CD4-positive, alpha-beta T cell (primary cell): ENCODE measurements around the gene LRRC49. TPM values are rescaled to one million over a fixed set of nuclear protein-coding genes. Genes with fewer than 3 reads are reported as not detected.

Experiments used
- ATAC-seq: fragments of 200-7000 bp; cut with Tn5 transposase; one replicate; pipeline ENCODE4 v1.10.0; 2022; ENCODE audit warnings: mild to moderate bottlenecking; ENCODE audit not compliant: poor library complexity
- CTCF ChIA-PET: fragments of 350-600 bp; sonication (Branson Sonifier 250); formaldehyde crosslinking; loops from one replicate; lab custom pipeline; 2021; ENCODE audit warnings: antibody characterized with exemption, inconsistent platforms; lab: Charles Lee
- POLR2A ChIA-PET: fragments of 350-600 bp; sonication (Branson Sonifier 250); formaldehyde crosslinking; loops from one replicate; lab custom pipeline; 2021; ENCODE audit warnings: antibody characterized with exemption, inconsistent platforms; lab: Charles Lee
- DNase-seq, 14 experiments: peaks; one replicate each; pipeline ENCODE4 v3.0.0-alpha.2; 2013 to 2020; ENCODE audit warnings: mixed read lengths in 2 of 14
- H3K27ac ChIP-seq, 2 donors: one replicate each; pipeline versions ENCODE4 v1.5.1 to v1.7.0; 2013; ENCODE audit warnings: low read length in 2 of 2, low read depth in 1 of 2, mild to moderate bottlenecking in 1 of 2
- H3K27me3 ChIP-seq, 2 experiments: 1 replicate in 1 of 2; 2 replicates in 1 of 2; pipeline versions ENCODE4 v1.6.1 to v1.7.0; 2013; ENCODE audit warnings: low read length in 2 of 2, control low read depth in 1 of 2, mild to moderate bottlenecking in 1 of 2, moderate library complexity in 1 of 2; ENCODE audit not compliant: insufficient read depth in 2 of 2, control insufficient read depth in 1 of 2
- H3K36me3 ChIP-seq: one replicate; pipeline ENCODE4 v1.6.1; 2013; ENCODE audit warnings: low read length, control low read depth; ENCODE audit not compliant: insufficient read depth
- H3K4me1 ChIP-seq: one replicate; pipeline ENCODE4 v1.6.1; 2013; ENCODE audit warnings: low read length, control low read depth; ENCODE audit not compliant: insufficient read depth
- H3K4me3 ChIP-seq: one replicate; pipeline ENCODE4 v1.5.1; 2013; ENCODE audit warnings: mild to moderate bottlenecking, low read length, moderate library complexity
- H3K9me3 ChIP-seq, 2 experiments: 1 replicate in 1 of 2; 2 replicates in 1 of 2; pipeline versions ENCODE4 v1.6.1 to v1.7.0; 2013; ENCODE audit warnings: low read length in 2 of 2, mild to moderate bottlenecking in 2 of 2, control low read depth in 1 of 2, moderate library complexity in 1 of 2; ENCODE audit not compliant: control insufficient read depth in 1 of 2, insufficient read depth in 1 of 2
- H3K27ac Mint-ChIP-seq: one replicate; pipeline ENCODE4 v1.8.0; 2020; ENCODE audit warnings: mixed read lengths
- H3K27me3 Mint-ChIP-seq: one replicate; pipeline ENCODE4 v1.8.0; 2021; ENCODE audit warnings: mixed read lengths
- H3K36me3 Mint-ChIP-seq: one replicate; pipeline ENCODE4 v1.8.0; 2021; ENCODE audit warnings: low read depth, mixed read lengths
- H3K4me1 Mint-ChIP-seq: one replicate; pipeline ENCODE4 v1.8.0; 2021; ENCODE audit warnings: low read depth, mixed read lengths
- H3K4me3 Mint-ChIP-seq: one replicate; pipeline ENCODE4 v1.8.0; 2020; ENCODE audit warnings: mild to moderate bottlenecking, mixed read lengths
- H3K9me3 Mint-ChIP-seq: one replicate; pipeline ENCODE4 v1.8.0; 2020; ENCODE audit warnings: mixed read lengths
- intact Hi-C, 2 experiments: fragments of 100-400 bp; cut with DNase I in 1 of 2; cut with micrococcal nuclease in 1 of 2; formaldehyde crosslinking; loops; one replicate each; pipeline versions ENCODE4 v1.15.1 to v1.9.0; 2023 to 2025; cut with DNase I, micrococcal nuclease
- total RNA-seq, 174 experiments: library from RNA in 2 of 174; stranded (reverse) in 2 of 174; gene quantifications; one replicate each; pipeline ENCODE4 v1.2.3 and lab custom pipeline; 2021 to 2026
- TF ChIP-seq, protein P1 (sequence below): fragments of 200-600 bp; IDR thresholded peaks from one replicate; pipeline ENCODE4 v1.8.0; 2022; ENCODE audit warnings: antibody characterized with exemption, mild to moderate bottlenecking

The LRRC49 gene
- total RNA-seq, 2 experiments from 2014 or later, result 0.39 to 0.49 TPM

DNA sequence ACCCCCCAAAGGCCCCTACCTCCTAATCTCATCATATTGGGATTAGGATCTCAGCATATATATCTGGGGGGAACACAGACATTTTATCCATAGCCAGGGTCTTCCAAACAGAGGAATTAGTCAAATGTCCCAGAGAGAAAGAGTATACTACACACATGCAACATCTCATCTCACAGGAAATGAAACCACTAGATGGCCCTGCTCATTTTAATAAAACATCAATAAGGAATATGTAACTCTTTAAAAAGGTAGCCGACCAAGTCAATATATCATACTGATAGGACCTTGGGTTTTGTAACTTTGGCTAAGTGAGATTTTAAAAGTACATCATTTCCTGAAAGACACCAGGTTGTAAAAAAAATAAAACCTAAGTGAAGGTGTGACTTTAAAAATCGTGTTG is 177.1 kb downstream of the LRRC49 start:
- Mint-ChIP-seq H3K36me3 (no peaks in the 10 kb centered on the region), H3K27me3 (peaks cover 45% of the 10 kb centered on the region), H3K4me3 (no peak overlapping the region), H3K4me1 (no peaks in the 10 kb centered on the region), H3K9me3 (no peaks in the 10 kb centered on the region), H3K27ac (no peak overlapping the region)
- DNase-seq, result no peak
- Histone ChIP-seq H3K27ac (no peak overlapping the region), H3K4me1 (no peaks in the 10 kb centered on the region), H3K27me3 (peaks cover 0 to 4% of the 10 kb centered on the region in 2 experiments), H3K4me3 (no peak overlapping the region), H3K9me3 (no peaks in the 10 kb centered on the region), H3K36me3 (no peaks in the 10 kb centered on the region)
- TF ChIP-seq, protein P1, sequence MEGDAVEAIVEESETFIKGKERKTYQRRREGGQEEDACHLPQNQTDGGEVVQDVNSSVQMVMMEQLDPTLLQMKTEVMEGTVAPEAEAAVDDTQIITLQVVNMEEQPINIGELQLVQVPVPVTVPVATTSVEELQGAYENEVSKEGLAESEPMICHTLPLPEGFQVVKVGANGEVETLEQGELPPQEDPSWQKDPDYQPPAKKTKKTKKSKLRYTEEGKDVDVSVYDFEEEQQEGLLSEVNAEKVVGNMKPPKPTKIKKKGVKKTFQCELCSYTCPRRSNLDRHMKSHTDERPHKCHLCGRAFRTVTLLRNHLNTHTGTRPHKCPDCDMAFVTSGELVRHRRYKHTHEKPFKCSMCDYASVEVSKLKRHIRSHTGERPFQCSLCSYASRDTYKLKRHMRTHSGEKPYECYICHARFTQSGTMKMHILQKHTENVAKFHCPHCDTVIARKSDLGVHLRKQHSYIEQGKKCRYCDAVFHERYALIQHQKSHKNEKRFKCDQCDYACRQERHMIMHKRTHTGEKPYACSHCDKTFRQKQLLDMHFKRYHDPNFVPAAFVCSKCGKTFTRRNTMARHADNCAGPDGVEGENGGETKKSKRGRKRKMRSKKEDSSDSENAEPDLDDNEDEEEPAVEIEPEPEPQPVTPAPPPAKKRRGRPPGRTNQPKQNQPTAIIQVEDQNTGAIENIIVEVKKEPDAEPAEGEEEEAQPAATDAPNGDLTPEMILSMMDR, result no peak
- ATAC-seq, result no peak
- CTCF ChIA-PET, result no interaction called here
- intact Hi-C loops, result no loop called here
- POLR2A ChIA-PET, result no interaction called here

- intact Hi-C loops, result no loop called here
- peaks cover 3% of the 10 kb centered on the region for H3K9me3 Mint-ChIP-seq
- POLR2A ChIA-PET, result no interaction called here
Measured at GRCh38 chr15:71071529-71071928, 178.9 kb downstream of the LRRC49 start.

GRCh38 chr15:71072423-71072822 is 179.8 kb downstream of the LRRC49 start:
- ChIA-PET POLR2A (no interaction called here), CTCF (no interaction called here)
- no peaks in the 10 kb centered on the region for H3K36me3 Mint-ChIP-seq
- Histone ChIP-seq H3K27ac (no peak overlapping the region), H3K36me3 (no peaks in the 10 kb centered on the region), H3K4me1 (no peaks in the 10 kb centered on the region), H3K4me3 (no peak overlapping the region), H3K27me3 (no peaks in the 10 kb centered on the region), H3K9me3 (no peaks in the 10 kb centered on the region)
- H3K27ac Mint-ChIP-seq, result no peak overlapping the region
- H3K27me3 Mint-ChIP-seq, result peaks cover 27% of the 10 kb centered on the region
- TF ChIP-seq, protein P1, result no peak
- H3K4me1 Mint-ChIP-seq, result no peaks in the 10 kb centered on the region
- DNase-seq, result no peak
- no peak for ATAC-seq
- intact Hi-C loops, result no loop called here
- no peak overlapping the region for H3K4me3 Mint-ChIP-seq
- peaks cover 3% of the 10 kb centered on the region for H3K9me3 Mint-ChIP-seq

More at GRCh38 chr15:71071529-71071928, 178.9 kb downstream of the LRRC49 start:
- no peaks in the 10 kb centered on the region for H3K9me3 ChIP-seq
- H3K4me3 Mint-ChIP-seq, result no peak overlapping the region
- H3K27ac Mint-ChIP-seq, result no peak overlapping the region
- TF ChIP-seq, protein P1, result no peak
- H3K4me3 ChIP-seq, result no peak overlapping the region
- ATAC-seq (no peak), DNase-seq (no peak)
- no peaks in the 10 kb centered on the region for H3K4me1 Mint-ChIP-seq
- H3K36me3 Mint-ChIP-seq, result no peaks in the 10 kb centered on the region
- no peaks in the 10 kb centered on the region for H3K4me1 ChIP-seq
- H3K27ac ChIP-seq, result no peak overlapping the region
- peaks cover 36% of the 10 kb centered on the region for H3K27me3 Mint-ChIP-seq
- H3K27me3 ChIP-seq, result peaks cover 0 to 4% of the 10 kb centered on the region in 2 experiments
- CTCF ChIA-PET, result no interaction called here
- H3K36me3 ChIP-seq, result no peaks in the 10 kb centered on the region
